HG03045 (cell line): ENCODE results near the gene RAB5IF.
"Not testable (repeated sequence)": the region's sequence is repeated elsewhere in the genome, so short reads cannot be mapped to it uniquely, and the experiment has no call there.

Experiments used
- ATAC-seq: cut with Tn5 transposase; IDR thresholded peaks from one replicate; pipeline ENCODE4 v1.9.1; 2021; ENCODE audit warnings: mild to moderate bottlenecking, moderate library complexity; ENCODE audit not compliant: unreplicated experiment

The RAB5IF gene, protein sequence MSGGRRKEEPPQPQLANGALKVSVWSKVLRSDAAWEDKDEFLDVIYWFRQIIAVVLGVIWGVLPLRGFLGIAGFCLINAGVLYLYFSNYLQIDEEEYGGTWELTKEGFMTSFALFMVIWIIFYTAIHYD

DNA sequence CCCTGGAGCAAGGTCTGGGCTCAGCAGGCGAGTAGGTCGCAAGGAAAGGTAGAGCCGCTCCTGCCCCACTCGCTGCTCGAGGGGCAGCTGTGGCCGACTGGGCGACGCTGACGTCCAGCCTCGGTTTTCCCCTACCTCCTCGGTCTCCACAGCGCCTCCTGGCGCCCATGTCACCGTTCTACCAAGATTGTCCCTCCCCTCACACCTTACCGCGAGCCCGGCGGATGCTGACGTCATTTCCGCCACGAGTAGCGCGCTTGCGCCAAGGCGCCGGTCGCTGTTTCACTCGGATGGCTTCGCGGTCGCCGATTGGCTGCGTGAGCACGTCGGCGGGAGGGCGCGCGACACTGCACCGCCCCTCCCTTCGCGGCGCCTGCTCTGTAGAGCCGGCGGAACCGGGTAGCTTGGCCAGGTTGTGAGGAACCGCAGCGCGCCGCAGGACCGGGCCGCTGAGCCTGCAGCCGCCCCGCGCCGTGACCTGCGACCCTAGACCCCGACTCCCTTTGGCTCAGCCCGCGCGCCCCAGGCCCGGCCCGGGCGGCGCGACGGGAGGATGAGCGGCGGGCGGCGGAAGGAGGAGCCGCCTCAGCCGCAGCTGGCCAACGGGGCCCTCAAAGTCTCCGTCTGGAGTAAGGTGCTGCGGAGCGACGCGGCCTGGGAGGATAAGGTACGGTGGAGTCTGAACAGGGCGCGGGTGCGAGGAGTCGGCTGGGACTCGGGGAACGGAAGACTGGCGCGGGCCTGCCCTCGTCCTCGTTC, at the start of gene RAB5IF:
RAB5IF (plus strand) TSS at position 381 of the 759 bp plus-strand sequence; CDS start at position 554, 173 bp downstream.
- ATAC-seq: peak; percentile 88

- no peak for ATAC-seq
Measured at GRCh38 chr20:36562724-36563123, 42.9 kb upstream of the RAB5IF start.

DNA sequence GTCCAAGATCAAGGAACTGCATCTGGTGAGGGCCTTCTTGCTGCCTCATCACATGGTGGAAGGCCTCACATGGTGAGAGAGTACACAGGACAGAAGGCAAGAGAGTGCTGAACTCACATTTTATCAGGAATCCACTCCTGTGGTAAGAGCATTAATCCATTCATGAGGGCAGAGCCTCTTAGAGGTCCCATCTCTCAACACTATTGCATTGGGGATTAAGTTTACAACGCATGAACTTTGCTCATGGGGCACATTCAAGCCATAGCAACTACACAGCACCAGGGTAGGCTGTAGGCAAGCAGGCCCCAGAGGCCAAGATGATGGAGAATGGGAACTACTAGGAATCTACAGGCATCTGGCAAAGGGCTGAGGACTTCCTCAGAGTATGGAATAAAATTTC, 42.2 kb upstream of the RAB5IF start:
- no peak for ATAC-seq

DNA sequence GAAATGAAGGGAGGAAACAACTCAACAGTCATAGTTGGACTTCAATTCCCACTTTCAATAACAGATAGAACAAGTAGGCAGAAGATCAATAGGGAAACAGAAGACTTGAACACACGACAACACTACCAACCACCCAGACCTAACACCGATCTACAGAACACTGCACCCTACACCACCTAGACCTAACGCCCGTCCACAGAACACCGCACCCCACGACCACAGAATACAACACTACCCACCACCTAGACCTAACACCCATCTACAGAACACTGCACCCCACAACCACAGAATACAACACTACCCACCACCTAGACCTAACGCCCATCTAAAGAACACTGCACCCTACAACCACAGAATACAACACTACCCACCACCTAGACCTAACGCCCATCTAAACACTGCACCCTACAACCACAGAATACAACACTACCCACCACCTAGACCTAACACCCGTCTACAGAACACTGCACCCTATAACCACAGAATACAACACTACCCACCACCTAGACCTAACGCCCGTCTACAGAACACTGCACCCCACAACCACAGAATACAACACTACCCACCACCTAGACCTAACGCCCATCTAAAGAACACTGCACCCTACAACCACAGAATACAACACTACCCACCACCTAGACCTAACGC, 41.4 kb upstream of the RAB5IF start:
- not testable (repeated sequence) for ATAC-seq

GRCh38 chr20:36564726-36565121, 40.9 kb upstream of the RAB5IF start:
- not testable (repeated sequence) for ATAC-seq

DNA sequence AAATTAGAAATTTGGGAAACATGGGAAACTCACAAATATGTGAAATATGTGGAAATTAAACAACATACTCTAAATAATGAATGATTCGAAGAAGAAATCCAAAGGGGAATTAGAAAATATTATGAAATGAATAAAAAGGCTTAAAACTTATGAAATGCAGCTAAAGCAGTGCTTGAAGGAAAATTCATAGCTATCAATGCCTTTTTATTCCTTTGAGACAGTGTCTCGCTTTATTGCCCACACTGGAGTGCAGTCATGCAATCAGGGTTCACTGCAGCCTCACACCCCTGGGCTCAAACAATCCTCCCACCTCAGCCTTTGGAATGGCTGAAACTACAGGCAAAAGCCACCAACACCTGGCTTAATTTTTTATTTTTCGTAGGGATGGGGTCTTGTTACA, 40.1 kb upstream of the RAB5IF start:
- no peak for ATAC-seq

DNA sequence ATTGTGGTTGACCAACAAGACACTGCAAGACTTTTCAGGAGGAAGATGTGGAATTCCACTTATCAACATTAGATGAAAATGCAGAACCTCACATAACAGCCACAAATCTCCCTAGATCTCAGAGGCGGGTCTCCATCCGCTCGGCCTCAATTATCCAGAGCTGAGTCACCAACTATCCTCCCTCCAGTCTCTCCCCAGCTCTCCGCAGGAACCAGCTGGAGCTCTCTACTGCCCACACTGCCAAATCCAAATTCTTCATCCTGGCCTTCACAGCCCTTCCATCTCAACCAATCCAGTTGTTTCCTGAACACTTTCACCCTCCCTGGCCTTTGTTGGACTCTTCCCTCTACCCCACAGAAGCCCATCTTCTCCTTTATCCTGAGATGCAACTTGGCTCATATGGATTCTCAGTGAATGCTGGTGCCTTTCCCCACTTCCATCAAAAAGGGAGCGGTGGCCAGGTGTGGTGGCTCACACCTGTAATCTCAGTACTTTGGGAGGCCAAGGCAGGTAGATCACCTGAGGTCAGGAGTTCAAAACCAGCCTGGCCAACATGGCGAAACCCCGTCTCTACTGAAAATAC, 35.6 kb upstream of the RAB5IF start:
- ATAC-seq: no peak

DNA sequence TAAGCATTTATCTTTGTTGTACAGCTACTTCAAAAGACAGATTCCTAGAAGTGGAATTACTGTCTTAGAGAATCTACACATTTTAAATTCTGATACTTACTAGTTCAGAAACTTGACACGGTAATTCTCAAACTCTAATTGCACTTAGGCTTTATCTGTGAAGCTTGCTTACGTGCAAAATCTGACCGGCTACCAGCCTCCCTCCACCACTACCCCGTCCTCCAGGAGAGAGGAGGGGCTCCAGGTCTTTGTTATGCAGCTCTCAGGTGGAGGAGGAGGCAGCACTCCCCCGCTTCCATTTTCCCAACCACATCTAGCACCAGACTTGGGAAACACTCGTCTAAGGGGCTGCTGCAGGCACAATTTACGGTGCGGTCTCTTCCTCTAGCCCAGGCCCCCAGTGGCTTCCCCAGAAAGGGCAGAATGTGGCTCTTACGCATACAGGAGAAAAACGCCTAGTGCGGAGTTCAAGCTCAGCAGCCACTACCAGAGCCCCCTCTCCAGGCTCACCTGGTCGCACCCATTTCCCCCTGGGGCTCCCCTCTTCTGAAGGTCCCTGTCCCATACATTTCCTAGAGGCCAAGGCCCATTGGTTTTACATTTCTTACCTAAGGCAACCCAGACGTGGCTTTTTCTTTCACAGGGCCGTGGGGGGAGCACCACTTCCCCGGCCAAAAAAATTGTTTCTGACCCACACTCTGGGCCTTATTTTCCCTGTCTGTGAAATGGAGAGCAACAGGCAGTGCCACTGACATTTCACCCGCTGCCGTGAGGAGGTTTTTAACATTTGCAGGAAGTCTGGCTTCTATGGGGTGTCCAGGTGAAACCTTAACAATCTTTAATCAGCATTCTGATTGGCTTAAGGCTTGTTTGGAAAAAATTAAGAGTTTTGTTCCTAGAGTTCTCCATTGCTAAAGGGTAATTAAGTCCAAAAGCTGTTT, 33.7 kb upstream of the RAB5IF start:
- no peak for ATAC-seq

DNA sequence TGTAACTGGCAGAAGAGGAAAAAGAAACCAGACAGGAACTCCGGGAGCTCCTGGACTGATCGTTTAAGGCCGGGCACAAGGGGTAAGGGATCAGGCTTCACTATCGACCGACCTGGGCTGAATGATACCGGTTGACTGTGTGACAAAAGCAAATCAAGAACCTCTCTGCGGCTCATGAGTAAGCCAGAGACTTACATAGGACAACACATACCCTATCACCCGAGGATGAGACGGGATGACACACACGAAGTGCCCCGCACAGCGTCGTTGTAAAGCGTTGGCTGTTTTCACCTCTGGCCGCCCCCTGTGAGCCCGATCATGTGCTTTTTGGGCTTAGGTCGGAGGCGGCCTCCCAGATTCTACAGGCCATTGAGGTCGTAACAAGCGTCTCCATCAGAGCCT, 32.9 kb upstream of the RAB5IF start:
- ATAC-seq: peak; percentile 11

DNA sequence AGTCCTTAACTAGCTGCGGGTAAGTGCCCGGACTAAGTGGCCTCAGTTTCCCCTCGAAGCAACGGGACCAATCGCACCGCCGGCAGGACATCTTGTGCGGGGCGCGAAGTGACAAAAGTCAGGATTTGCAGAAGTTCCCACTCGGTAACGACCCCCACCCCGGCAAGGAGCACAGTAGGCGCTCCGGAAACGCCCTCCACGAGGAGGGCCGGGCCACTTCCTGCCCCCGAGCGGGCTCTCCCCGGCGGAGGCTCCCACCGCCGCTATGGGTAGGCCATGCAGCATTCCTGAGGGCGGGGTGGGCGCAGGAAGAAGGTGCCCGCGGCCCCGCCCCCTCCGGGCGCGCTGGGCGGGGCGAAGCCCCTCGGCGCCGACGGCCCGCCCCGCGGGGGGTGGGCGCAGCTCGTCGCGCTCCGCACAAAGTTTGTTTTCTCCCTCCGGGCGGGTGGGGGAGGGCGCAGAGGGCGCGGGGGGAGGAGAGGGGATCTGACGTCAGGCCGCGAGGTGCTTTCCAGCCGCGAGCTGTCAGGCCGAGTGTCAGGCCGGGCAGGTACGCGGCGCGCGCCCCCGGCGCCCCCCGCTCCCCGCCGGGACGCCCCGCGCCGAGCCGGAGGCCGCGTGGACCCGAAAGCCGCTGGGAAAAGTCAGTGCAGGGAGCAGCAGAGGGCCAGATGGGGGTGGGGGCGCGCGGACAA, 32.3 kb upstream of the RAB5IF start, which contains the start of gene TGIF2:
TGIF2 (plus strand) TSS at position 495 of the 695 bp plus-strand sequence. CDS start 5,178 bp downstream, outside the sequence.
- peak; percentile 67 for ATAC-seq

- no peak for ATAC-seq
Measured at GRCh38 chr20:36573798-36574365, 31.7 kb upstream of the RAB5IF start.

DNA sequence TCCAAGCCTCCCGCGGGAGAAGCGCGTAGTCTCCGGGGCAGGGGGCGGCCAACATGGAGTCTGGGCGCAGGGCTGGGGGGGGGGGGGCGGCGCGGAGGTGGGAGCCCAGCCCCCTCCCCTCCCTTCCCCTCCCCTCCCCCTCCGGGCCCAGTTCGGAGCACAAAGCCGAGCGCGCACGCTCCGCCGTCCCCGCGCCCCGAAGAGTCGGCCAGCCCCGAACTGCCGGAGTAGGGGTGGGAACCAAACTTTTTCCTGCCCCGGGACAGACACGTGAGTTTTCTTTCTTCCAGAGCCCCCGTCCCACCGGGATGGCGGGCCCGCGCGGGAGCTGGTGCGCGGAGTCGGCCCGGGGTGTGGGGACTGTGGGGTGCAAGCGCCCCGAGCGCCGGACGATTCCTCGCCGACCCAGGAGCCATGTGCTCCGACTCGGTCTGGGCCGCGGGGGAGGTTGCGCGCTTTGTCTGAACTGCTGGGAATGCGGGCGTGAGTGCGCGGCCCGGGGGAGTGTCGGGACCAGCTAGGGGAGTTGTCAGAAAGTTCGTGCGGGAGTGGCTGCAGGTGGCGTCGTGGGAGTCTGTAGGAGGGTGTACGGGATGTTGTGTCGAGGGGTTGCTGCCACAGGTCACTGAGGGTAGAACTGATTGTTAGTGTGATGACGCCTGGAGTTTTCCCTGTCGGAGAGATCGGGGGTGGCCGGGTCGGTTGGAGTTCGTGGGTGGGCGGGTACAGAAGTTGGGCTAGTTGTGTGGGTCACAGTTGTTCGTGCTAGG, 31.0 kb upstream of the RAB5IF start:
- no peak for ATAC-seq

DNA sequence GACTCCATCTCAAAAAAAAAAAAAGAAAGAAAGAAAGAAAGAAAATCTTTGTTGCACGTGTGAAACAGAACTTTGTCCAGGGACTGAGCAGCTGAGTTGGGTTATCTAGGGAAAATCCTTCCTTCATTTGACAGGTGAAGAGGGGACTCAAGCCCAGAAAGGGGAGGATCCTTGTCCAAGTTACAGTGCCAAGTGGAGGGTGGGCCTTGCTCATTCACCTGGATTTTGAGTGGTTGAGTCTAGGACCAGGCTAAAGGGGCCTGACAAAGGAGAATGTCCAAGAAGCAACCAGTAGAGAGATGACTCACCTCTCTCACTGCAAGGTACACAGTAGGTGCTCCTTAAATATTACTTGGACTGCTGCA, 29.5 kb upstream of the RAB5IF start:
- no peak for ATAC-seq

DNA sequence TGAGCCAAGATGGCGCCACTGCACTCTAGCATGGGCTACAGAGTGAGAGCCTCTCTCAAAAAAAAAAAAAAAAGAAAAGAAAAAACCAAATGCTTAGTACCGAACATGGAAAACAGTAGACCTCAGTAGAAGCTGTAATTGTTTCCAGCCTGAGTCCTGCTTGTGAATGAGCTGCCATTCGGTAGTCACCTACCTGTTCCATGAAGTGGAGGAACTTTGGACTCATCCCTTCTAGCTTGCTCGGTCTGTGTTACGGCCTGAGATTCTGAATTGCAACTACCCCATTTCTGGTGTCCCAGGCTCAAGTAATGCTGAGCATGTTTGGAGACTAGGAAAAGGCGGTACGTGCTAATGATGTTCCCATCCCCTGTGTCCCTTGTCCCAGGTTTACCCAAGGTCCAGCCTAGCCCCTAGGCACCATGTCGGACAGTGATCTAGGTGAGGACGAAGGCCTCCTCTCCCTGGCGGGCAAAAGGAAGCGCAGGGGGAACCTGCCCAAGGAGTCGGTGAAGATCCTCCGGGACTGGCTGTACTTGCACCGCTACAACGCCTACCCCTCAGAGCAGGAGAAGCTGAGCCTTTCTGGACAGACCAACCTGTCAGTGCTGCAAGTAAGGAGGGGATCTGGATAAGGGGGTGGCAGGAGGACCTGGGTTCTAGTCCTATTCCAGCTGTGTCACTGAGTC, 27.1 kb upstream of the RAB5IF start:
- no peak for ATAC-seq

- no peak for ATAC-seq
Measured at GRCh38 chr20:36579996-36580545, 25.5 kb upstream of the RAB5IF start.

- ATAC-seq: no peak
Measured at GRCh38 chr20:36582322-36582721, 23.3 kb upstream of the RAB5IF start.

DNA sequence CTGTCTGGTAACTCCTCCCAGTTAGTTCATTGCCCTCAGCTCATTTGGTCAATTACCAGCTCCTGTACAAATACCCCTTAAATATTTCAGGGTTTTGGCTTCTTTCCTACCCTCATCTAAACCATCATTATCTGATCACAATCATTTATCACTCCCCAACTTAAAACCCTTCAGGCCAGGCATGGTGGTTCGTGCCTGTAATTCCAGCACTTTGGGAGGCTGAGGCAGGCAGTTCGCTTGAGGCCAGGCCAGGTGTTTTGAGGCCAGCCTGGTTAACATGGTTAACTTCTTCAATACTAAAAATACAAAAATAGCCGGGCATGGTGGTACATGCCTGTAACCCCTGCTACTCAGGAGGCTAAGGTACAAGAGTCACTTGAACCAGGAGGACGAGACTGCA, 22.8 kb upstream of the RAB5IF start:
- no peak for ATAC-seq

DNA sequence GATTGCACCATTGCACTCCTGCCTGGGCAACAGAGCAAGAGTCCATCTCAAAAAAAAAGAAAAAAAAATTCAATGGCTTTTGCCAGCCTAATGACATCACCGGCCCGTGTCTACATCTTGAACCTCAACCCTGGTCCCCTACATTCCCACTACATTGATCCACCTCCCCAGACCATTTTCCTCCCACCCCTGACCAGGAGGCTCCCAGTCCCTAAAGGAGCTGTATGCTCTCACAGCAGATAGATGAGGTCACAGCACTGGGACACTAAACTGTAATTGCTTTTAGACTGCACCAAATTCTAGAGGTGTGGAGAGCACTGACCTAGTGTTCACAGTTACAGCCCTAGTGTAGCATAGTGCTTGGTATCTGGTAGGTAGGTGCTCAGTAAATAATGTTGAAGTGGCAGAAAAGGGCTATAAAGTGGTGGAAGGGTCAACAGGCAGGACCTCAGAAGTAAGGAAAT, 21.5 kb upstream of the RAB5IF start:
- ATAC-seq: no peak
